IgD-negative memory B cell (primary cell): ENCODE measurements around the gene CCR1. TPM values are rescaled to one million over a fixed set of nuclear protein-coding genes. Genes with fewer than 3 reads are reported as not detected.
A peak's percentile ranks its signal among the peaks of the same experiment; 100 is the strongest.
"Not testable (repeated sequence)": the region's sequence is repeated elsewhere in the genome, so short reads cannot be mapped to it uniquely, and the experiment has no call there.

ENCODE experiments used
- H3K27ac Mint-ChIP-seq, 3 donors: one replicate each; pipeline ENCODE4 v1.8.0; 2020 to 2022; ENCODE audit warnings: mild to moderate bottlenecking in 3 of 3, mixed read lengths in 3 of 3, moderate library complexity in 1 of 3
- H3K27me3 Mint-ChIP-seq: one replicate; pipeline ENCODE4 v1.8.0; 2021; ENCODE audit warnings: mixed read lengths
- H3K36me3 Mint-ChIP-seq: one replicate; pipeline ENCODE4 v1.8.0; 2020; ENCODE audit warnings: mild to moderate bottlenecking, mixed read lengths
- H3K4me1 Mint-ChIP-seq, 3 donors: one replicate each; pipeline ENCODE4 v1.8.0; 2020 to 2022; ENCODE audit warnings: mixed read lengths in 3 of 3, mild to moderate bottlenecking in 1 of 3
- H3K4me3 Mint-ChIP-seq, 4 donors: one replicate each; pipeline ENCODE4 v1.8.0; 2020 to 2022; ENCODE audit warnings: mild to moderate bottlenecking in 4 of 4, mixed read lengths in 4 of 4, moderate library complexity in 3 of 4
- H3K9me3 Mint-ChIP-seq, 3 donors: one replicate each; pipeline ENCODE4 v1.8.0; 2020 to 2021; ENCODE audit warnings: mixed read lengths in 3 of 3, mild to moderate bottlenecking in 1 of 3
- polyA plus RNA-seq: library from polyadenylated mRNA; unstranded; fragments of 300-500 nt; fragmentation: Illumina TruSeq; gene quantifications from one replicate; pipeline ENCODE4 v1.2.3, GENCODE V29; 2021

CCR1 gene
- polyA plus RNA-seq, 1 donor from 2014 or later, result 5.8 TPM

DNA sequence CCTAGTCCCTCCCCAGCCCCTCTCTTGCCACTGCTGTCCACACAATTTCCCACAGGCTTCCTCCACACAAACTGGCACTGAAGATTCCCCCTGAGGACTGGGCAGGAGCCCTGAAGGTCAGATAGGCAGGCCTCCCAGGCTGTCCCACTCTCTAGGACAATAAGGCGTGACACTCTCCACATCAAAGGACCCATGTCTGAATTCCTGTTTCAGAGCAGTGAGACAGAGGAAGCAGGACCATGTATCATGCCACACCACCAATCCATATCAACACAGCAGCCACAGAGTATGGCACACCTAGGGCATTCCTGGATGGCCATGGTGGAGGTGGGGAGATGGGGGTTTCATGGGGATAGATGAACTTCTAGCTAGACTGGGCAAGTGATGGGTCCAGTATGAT, 13.8 kb upstream of the CCR1 start:
- Mint-ChIP-seq H3K27ac (peak overlapping the region; percentile 1 to 54 (median 7)), H3K4me3 (peak overlapping the region in 2 of 4 donors; percentile 56 to 82), H3K27me3 (no peaks in the 10 kb centered on the region), H3K36me3 (no peaks in the 10 kb centered on the region), H3K9me3 (peaks cover 0 to 4% (median 3%) of the 10 kb centered on the region in 3 donors), H3K4me1 (peaks cover 30 to 42% (median 32%) of the 10 kb centered on the region in 3 donors)

DNA sequence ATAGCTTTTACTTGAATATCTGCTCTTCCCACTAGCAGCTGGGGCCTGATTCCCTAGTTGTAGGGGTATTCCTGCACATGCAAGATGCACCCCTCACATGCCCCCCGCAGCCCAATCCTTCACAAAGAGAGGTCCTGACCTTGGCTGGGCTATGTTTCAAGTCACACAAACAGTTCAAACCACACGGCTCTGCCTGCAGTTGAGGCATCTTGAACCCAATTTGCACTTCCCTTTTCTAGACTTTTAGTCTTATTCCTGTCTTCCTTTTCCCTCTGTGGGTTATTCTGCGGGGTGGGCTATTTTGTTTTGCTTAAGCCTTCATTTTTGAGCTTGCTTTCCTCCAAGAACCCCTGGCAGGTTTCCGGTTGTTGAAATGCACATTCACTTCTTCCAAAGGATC, 13.3 kb upstream of the CCR1 start:
- H3K4me1 Mint-ChIP-seq, result peaks cover 30 to 41% (median 32%) of the 10 kb centered on the region in 3 donors

DNA sequence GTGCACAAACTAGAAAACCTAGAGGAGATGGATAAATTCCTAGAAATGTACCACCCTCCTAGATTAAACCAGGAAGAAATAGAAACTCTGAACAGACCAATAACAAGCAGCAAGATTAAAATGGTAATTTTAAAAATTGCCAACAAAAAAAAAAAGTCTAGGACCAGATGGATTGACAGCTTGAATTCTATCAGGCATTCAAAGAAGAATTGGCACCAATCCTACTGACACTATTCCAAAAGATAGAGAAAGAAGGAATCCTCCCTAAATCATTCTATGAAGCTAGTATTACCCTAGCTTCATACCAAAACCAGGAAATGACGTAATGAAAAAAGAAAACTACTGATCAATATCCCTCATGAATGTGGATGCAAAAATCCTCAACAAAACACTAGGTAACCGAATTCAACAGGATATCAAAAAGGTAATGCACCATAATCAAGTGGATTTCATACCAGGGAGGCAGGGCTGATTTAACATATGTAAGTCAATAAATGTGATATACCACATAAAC, 10.1 kb upstream of the CCR1 start:
- Mint-ChIP-seq H3K36me3 (no peaks in the 10 kb centered on the region), H3K27me3 (no peaks in the 10 kb centered on the region), H3K27ac (no peak overlapping the region), H3K9me3 (peaks cover 0 to 3% (median 0%) of the 10 kb centered on the region in 3 donors), H3K4me3 (no peak overlapping the region), H3K4me1 (peaks cover 21 to 31% (median 23%) of the 10 kb centered on the region in 3 donors)

More for the DNA sequence above, 13.3 kb upstream of the CCR1 start:
- Mint-ChIP-seq H3K4me3 (peak overlapping the region in 2 of 4 donors; percentile 59 to 82), H3K36me3 (no peaks in the 10 kb centered on the region), H3K27me3 (no peaks in the 10 kb centered on the region), H3K27ac (peak overlapping the region in 2 of 3 donors; percentile 31 to 54), H3K9me3 (peaks cover 0 to 3% (median under 1%) of the 10 kb centered on the region in 3 donors)

DNA sequence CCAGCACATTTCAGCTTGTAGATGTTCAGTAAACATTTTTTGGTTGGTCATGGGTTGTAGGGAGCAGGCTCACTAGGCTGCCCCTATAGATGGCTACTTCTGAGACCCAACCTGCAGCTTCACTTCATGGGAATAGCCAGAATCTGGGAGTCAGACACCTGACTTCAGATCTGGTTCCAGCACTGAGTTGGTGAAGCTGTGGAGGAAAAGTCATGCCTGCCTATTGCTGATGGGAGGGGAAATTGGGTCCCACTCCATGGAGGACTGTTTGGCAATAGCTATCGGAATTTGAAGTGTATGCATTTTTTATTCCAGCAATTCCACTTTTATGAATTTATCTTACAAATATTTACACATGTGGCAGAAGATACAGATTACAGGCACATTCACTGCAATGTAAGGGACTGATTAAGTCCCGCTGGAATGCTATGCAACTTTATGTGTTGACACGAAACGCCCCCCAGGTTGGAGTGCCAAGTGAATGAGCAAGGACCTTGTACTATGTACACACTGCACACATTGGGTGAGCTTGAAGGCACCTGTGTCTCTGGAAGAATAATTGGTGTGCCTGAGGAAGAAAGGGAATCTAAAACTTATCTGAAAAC, 7.8 kb upstream of the CCR1 start:
- Mint-ChIP-seq H3K36me3 (no peaks in the 10 kb centered on the region), H3K27ac (no peak overlapping the region), H3K4me3 (no peak overlapping the region), H3K27me3 (no peaks in the 10 kb centered on the region), H3K4me1 (peaks cover under 1 to 8% (median 1%) of the 10 kb centered on the region in 3 donors), H3K9me3 (peaks cover 0 to 3% (median 0%) of the 10 kb centered on the region in 3 donors)

DNA sequence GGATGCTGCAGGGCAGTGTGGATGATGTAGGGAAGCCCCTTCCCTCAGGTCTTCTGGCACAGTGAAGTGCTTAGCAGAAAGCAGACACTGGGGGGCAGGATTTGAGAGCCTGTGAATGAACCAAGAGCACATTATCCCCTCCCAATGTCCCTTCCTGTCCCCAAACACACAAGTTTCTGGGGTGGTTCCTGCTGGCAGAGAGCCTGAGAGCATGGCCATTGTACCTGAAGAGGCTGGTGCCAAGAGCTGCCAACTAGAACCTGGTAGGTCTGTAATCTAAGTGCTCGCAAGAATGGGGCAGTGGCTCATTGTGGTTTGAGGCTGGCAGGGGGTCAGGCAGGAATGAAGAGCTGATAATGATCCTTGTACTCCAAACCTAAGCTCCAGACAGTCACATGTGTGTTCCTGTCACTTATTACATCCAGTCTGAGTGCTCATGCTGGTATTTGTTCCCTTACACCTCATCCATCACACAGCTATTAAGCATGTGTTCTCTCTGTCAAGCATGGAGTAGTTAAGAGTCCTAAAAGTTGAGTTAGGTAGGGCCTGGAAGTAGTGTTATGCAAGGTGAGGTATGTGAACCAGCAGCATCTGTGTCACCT, 6.7 kb upstream of the CCR1 start:
- no peak overlapping the region for H3K27ac Mint-ChIP-seq
- H3K4me1 Mint-ChIP-seq, result peaks cover 0 to 4% (median 2%) of the 10 kb centered on the region in 3 donors
- peaks cover 0 to under 1% (median 0%) of the 10 kb centered on the region in 3 donors for H3K9me3 Mint-ChIP-seq
- H3K36me3 Mint-ChIP-seq, result no peaks in the 10 kb centered on the region
- H3K4me3 Mint-ChIP-seq, result no peak overlapping the region
- no peaks in the 10 kb centered on the region for H3K27me3 Mint-ChIP-seq

DNA sequence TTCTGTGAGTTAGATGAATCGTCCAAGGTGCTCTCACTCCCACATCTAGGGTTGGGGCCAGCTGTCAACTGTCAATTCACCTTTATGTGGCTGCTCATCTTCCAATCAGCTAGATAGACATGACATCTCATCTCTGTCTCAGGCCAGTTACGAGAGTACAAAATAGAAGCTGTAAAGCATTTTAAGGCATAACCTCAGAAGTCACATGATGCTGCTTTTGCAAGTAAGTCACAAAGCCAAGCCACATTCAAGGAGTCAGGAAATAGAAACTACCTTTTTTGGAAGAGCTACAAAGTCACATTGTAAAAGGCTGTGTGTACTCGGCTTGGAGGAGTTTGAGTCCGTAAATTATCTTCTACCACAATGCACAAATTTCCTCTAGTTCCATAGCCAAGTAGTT, 5.1 kb upstream of the CCR1 start:
- Mint-ChIP-seq H3K27ac (no peak overlapping the region), H3K4me1 (peaks cover 10 to 19% (median 11%) of the 10 kb centered on the region in 3 donors), H3K4me3 (no peak overlapping the region), H3K9me3 (no peaks in the 10 kb centered on the region), H3K36me3 (no peaks in the 10 kb centered on the region), H3K27me3 (no peaks in the 10 kb centered on the region)

DNA sequence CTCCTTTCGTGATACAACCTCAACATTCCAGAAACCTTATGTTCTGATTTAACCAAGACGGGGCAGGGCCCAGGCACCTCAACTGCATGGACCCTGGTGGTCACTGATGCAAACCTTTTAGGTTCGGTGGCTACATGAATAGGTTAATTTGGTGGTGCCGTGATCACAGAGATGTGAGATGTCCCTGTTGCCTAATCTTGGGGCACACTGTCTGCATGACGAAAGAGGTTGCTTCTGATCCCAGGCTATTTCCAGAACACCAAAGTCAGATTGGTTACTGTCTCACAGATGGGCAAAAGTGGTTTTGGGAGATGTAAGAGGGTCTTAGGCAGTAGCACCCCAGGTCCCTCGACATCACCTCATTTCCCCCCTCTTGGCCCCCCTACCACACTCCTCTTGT, 4.0 kb upstream of the CCR1 start:
- peaks cover 19 to 25% (median 21%) of the 10 kb centered on the region in 3 donors for H3K4me1 Mint-ChIP-seq
- no peak overlapping the region for H3K27ac Mint-ChIP-seq
- H3K9me3 Mint-ChIP-seq, result no peaks in the 10 kb centered on the region
- no peak overlapping the region for H3K4me3 Mint-ChIP-seq
- H3K36me3 Mint-ChIP-seq, result no peaks in the 10 kb centered on the region
- H3K27me3 Mint-ChIP-seq, result no peaks in the 10 kb centered on the region

DNA sequence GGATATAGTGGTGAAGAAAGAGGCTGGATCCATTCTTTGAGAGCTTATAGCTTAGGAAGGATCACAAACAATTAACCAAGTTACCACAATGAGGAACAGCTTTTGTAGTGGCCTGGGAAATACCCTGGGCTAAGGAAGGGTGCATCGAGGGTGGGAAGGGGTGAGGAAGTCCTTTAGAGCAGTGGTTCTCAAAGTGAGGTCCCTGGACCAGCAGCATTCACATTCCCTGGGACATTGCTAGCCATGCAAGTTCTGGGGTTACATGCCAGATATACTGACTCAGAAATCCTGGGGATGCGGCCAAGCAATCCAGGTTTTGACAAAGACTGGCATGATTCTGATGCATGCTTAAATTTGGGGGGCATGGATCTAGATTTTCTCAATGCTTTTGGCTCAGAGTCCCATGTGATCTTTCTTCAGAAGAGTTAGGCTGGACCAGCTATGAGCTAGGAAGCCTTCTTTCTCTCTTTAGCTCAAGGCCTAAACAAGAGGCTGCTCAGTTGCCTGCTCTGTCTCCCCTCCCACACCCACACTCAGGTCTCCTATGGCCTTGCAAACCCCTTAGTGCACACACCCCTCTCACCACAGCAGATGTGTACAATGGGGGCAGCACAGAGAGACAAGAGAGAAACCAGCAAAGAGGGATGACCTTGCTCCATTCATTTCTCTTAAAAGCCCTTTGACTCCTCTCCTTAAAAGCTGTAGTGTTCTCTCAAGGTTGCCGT, 1.8 kb upstream of the CCR1 start:
- Mint-ChIP-seq H3K27me3 (no peaks in the 10 kb centered on the region), H3K27ac (no peak overlapping the region), H3K36me3 (no peaks in the 10 kb centered on the region), H3K4me1 (peaks cover 28 to 39% (median 30%) of the 10 kb centered on the region in 3 donors), H3K9me3 (no peaks in the 10 kb centered on the region), H3K4me3 (peak overlapping the region in 1 of 4 donors; percentile 77)

DNA sequence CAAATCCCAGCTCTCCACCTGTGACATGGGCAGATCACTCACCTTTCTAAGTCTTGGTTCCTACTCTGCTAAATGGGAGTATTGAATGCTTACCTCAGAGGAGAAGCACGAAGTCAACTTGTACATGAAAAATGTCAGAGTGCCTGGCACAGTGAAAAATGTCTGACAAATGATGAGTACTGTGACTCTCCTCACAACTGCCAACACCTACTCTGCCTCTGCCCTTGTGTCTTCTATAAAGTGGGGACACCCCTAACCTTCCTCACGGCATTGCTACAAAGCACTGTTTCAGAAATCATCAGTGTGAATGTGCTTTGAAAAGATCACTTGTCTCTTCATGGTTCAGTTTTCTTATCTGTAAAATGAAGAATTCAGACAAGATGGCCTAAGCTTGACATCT, 940 bp upstream of the CCR1 start:
- no peaks in the 10 kb centered on the region for H3K9me3 Mint-ChIP-seq
- no peaks in the 10 kb centered on the region for H3K36me3 Mint-ChIP-seq
- peaks cover 1% of the 10 kb centered on the region for H3K27me3 Mint-ChIP-seq
- peak overlapping the region in 1 of 3 donors; percentile 31 for H3K27ac Mint-ChIP-seq
- peaks cover 28 to 42% (median 31%) of the 10 kb centered on the region in 3 donors for H3K4me1 Mint-ChIP-seq
- H3K4me3 Mint-ChIP-seq, result peak overlapping the region in 2 of 4 donors; percentile 34 to 93

DNA sequence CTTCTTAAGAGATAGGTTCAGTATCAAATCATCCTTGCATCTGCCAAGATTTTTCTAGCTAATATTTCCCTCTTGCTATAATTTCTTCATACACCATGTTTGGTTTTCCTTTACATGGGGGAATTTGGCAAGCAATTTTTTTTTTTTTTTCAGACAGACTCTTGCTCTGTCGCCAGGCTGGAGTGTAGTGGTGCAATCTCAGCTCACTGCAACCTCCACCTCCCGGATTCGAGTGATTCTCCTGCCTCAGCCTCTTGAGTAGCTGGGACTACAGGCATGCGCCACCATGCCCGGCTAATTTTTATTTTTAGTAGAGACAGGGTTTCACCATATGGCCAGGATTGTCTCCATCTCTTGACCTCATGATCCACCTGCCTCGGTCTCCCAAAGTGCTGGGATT, 599 bp downstream of the CCR1 start:
- Mint-ChIP-seq H3K4me1 (peaks cover 28 to 42% (median 32%) of the 10 kb centered on the region in 3 donors), H3K4me3 (peak overlapping the region; percentile 75 to 93 (median 84))
- not testable (repeated sequence) for H3K9me3 Mint-ChIP-seq

DNA sequence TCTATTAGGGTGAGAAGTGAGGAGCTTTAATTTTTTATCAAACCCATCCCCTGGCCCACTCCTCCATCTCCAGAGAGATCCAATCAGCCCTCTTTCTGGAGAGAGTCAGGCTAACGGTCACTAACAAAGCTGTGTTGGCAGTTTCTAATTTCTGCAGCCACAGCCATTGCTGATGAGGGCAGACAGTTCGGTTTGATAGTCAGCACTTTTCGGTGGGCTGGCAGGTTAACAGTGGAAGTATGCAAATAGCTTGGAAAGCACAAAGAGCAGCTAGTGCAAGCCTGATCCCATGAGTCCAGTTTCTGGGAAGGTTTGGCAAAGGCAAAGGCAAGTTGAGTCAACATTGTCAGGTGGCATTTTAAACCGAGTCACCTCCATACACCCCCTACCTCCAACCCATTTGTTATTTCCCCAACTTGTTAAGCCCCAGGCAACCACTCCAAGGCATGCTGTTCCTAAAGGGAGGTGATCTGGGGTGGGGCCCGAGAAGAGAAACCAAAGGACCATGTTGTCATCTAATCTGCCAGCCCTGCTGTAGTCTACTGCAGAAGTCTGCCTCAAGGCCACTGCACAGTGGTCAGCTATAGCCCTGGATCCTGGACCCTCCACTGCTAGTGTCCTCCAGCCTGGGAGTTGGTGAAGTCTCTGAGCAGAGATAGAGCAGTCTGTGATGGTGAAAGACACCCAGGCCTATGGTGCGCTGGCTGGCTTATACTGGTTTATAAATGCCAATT, 1.7 kb downstream of the CCR1 start:
- H3K4me3 Mint-ChIP-seq, result peak overlapping the region in 3 of 4 donors; percentile 75 to 93 (median 78)
- peaks cover 28 to 42% (median 34%) of the 10 kb centered on the region in 3 donors for H3K4me1 Mint-ChIP-seq
- peak overlapping the region in 1 of 3 donors; percentile 55 for H3K27ac Mint-ChIP-seq
- peaks cover 1% of the 10 kb centered on the region for H3K27me3 Mint-ChIP-seq
- H3K9me3 Mint-ChIP-seq, result peaks cover 0 to 2% (median 0%) of the 10 kb centered on the region in 3 donors
- peaks cover 1% of the 10 kb centered on the region for H3K36me3 Mint-ChIP-seq

More for the DNA sequence above, 599 bp downstream of the CCR1 start:
- H3K36me3 Mint-ChIP-seq, H3K27me3 Mint-ChIP-seq: not testable (repeated sequence)
- H3K27ac Mint-ChIP-seq, result peak overlapping the region in 2 of 3 donors; percentile 28 to 55

DNA sequence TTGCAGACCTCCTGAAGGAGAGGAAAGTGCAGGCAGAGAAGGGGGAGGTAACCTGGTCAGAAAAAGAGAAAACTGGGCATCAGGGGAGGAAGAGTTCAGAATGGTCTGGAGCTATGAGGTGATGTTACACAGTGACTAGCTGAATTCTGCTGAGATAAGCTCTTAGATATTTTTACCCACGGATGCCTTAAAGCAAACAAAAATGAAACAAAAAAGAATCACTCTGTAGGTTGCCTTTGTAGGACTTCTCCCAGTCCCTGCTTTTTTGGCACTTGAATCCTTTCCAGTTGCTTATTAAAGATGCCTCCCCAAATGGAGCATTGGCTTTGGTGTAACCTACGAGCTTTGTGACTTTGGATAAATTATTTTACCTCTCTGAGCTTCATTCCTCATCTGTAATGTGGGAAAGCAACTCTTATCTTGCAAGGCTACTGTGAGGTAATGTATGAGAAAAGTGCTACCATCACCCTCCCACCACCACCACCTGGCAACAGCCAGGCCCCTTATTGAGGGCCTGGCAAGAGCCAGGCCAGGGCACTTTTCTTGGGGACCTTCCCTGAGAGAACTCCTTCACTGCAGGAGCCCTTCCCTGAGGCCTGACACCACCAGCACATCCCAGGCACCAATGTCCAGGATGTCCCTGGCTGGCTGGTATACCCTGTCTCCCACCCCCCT, 2.7 kb downstream of the CCR1 start:
- peaks cover 0 to 2% (median 0%) of the 10 kb centered on the region in 3 donors for H3K9me3 Mint-ChIP-seq
- H3K27me3 Mint-ChIP-seq, result peaks cover 1% of the 10 kb centered on the region
- peak overlapping the region in 1 of 3 donors; percentile 94 for H3K27ac Mint-ChIP-seq
- H3K4me3 Mint-ChIP-seq, result peak overlapping the region; percentile 13 to 78 (median 40)
- peaks cover 1% of the 10 kb centered on the region for H3K36me3 Mint-ChIP-seq
- peaks cover 28 to 42% (median 34%) of the 10 kb centered on the region in 3 donors for H3K4me1 Mint-ChIP-seq

DNA sequence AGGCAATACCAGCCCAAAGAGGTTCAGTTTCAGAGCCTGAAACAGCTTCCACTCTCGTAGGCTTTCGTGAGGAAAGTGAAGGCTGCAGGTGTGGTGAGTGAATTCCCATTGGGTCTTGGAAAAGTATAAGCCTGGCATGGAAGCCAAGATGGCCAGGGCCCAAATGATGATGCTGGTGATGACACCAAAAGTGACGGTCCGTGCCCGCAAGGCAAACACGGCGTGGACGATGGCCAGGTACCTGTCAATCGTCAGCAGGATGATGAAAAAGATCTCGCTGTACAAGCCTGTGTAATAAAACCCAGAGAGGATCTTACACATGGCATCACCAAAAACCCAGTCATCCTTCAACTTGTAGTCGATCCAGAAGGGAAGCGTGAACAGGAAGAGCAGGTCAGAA, 4.4 kb downstream of the CCR1 start:
- peaks cover 0 to 2% (median 0%) of the 10 kb centered on the region in 3 donors for H3K9me3 Mint-ChIP-seq
- peak overlapping the region in 1 of 4 donors; percentile 32 for H3K4me3 Mint-ChIP-seq
- H3K27ac Mint-ChIP-seq, result no peak overlapping the region
- peaks cover 1% of the 10 kb centered on the region for H3K27me3 Mint-ChIP-seq
- peaks cover 28 to 33% (median 32%) of the 10 kb centered on the region in 3 donors for H3K4me1 Mint-ChIP-seq
- peaks cover 1% of the 10 kb centered on the region for H3K36me3 Mint-ChIP-seq

DNA sequence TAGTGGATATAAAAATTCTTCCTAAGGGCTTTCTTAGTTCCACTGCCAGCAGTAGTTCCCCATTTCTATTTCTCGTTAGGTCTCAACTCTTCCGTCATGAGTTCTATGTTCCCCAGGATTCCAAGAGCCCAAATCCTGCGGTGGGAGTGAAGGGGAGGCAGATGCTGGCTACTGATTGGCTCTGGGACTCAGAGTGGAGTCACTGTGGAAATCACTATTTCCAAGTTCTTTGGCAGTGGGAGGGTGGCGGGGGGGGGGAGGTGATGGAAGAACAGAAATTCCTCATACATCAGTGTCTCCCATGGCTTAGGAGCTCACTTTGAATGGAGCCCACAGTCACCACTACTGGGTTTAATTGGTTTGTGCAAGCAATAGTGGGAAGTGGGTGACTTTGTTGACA, 5.6 kb downstream of the CCR1 start:
- no peak overlapping the region for H3K4me3 Mint-ChIP-seq
- peaks cover 1% of the 10 kb centered on the region for H3K36me3 Mint-ChIP-seq
- peaks cover 17 to 25% (median 22%) of the 10 kb centered on the region in 3 donors for H3K4me1 Mint-ChIP-seq
- H3K27me3 Mint-ChIP-seq, result peaks cover 1% of the 10 kb centered on the region
- peak overlapping the region in 1 of 3 donors; percentile 45 for H3K27ac Mint-ChIP-seq
- peaks cover 0 to 2% (median 2%) of the 10 kb centered on the region in 3 donors for H3K9me3 Mint-ChIP-seq
